OCI-LY3 (cell line): ENCODE measurements around the gene CCDC191.

Experiments
- CTCF ChIP-seq: fragments of 200-600, 300-600 bp; sonication (generic); IDR thresholded peaks from 2 replicates; pipeline ENCODE4 v1.5.1; 2014; ENCODE audit warnings: antibody characterized with exemption, low read length, low read depth
- EZH2phosphoT487 ChIP-seq: fragments of 200-600 bp; shearing (Covaris generic); IDR thresholded peaks from 2 replicates; pipeline ENCODE4 v1.6.1; 2018; ENCODE audit warnings: antibody characterized with exemption, mixed run types, low read depth

GRCh38 chr3:114081037-114081436 is 24.7 kb upstream of the CCDC191 start:
- TF ChIP-seq CTCF (no peak), EZH2phosphoT487 (no peak)
